Caki2 (cell line): Measurements from ENCODE around the gene EHD4. TPM values are rescaled to one million over a fixed set of nuclear protein-coding genes. Genes with fewer than 3 reads are reported as not detected.

Source experiments
- DNase-seq: peaks from one replicate; pipeline ENCODE4 v3.0.0-alpha.2; 2015; ENCODE audit warnings: low read depth
- in situ Hi-C: cut with HindIII; loops from 2 replicates; pipeline ENCODE4 v1.10.0; 2016; ENCODE audit warnings: low sequenced_read_pairs, low pct_unique_long_range_greater_than_20kb, mixed read lengths
- total RNA-seq: library from RNA; depleted of rRNA; stranded (reverse); fragments of >200 nt; shearing (Covaris generic); gene quantifications from 2 replicates; pipeline ENCODE4 v1.2.3, GENCODE V29; 2014; ENCODE audit warnings: low replicate concordance

The EHD4 gene
- total RNA-seq, 1 experiment from 2014 or later = 3.8 TPM

GRCh38 chr15:41880156-41880877 is 92.0 kb downstream of the EHD4 start:
- DNase-seq = no peak

GRCh38 chr15:41879321-41879845 is 93.0 kb downstream of the EHD4 start:
- in situ Hi-C loops = no loop called here
- DNase-seq = no peak

More at GRCh38 chr15:41880156-41880877, 92.0 kb downstream of the EHD4 start:
- in situ Hi-C loops = no loop called here

GRCh38 chr15:41878355-41878699 is 94.0 kb downstream of the EHD4 start:
- DNase-seq = no peak
- in situ Hi-C loops = no loop called here

GRCh38 chr15:41877631-41878354 is 94.6 kb downstream of the EHD4 start:
- in situ Hi-C loops = no loop called here

GRCh38 chr15:41876689-41877088 is 95.7 kb downstream of the EHD4 start:
- in situ Hi-C loops = no loop called here
- DNase-seq = no peak

More at GRCh38 chr15:41877631-41878354, 94.6 kb downstream of the EHD4 start:
- DNase-seq = no peak

GRCh38 chr15:41876007-41876406 is 96.3 kb downstream of the EHD4 start:
- DNase-seq = no peak
- in situ Hi-C loops = no loop called here

- in situ Hi-C loops = no loop called here
- DNase-seq = no peak
Observed at GRCh38 chr15:41874736-41875135, 97.6 kb downstream of the EHD4 start.

- in situ Hi-C loops = no loop called here
- no peak for DNase-seq
Observed at GRCh38 chr15:41873711-41874110, 98.6 kb downstream of the EHD4 start.

GRCh38 chr15:41872166-41872747 is 100.1 kb downstream of the EHD4 start:
- in situ Hi-C loops = no loop called here
- no peak for DNase-seq

GRCh38 chr15:41871175-41871905 is 101.0 kb downstream of the EHD4 start:
- in situ Hi-C loops = no loop called here
- DNase-seq = no peak

GRCh38 chr15:41870689-41871081 is 101.7 kb downstream of the EHD4 start:
- DNase-seq = no peak
- in situ Hi-C loops = no loop called here

- no peak for DNase-seq
- in situ Hi-C loops = no loop called here
Observed at GRCh38 chr15:41869770-41870688, 102.3 kb downstream of the EHD4 start.

GRCh38 chr15:41868321-41868720 is 104.0 kb downstream of the EHD4 start:
- in situ Hi-C loops = no loop called here
- DNase-seq = no peak

GRCh38 chr15:41866872-41867579 is 105.3 kb downstream of the EHD4 start:
- DNase-seq = no peak
- in situ Hi-C loops = no loop called here

- DNase-seq = no peak
- in situ Hi-C loops = no loop called here
Observed at GRCh38 chr15:41866263-41866703, 106.1 kb downstream of the EHD4 start.

- no peak for DNase-seq
- in situ Hi-C loops = no loop called here
Observed at GRCh38 chr15:41865490-41866055, 106.8 kb downstream of the EHD4 start.
